Calu3 (cell line): Measurements from ENCODE around the gene HSP90AB1. TPM values are rescaled to one million over a fixed set of nuclear protein-coding genes. Genes with fewer than 3 reads are reported as not detected.

Source experiments
- BruUV-seq: library from RNA; stranded (reverse); fragments of 400-500 nt; replicated peaks from 2 replicates; lab custom pipeline; 2021; lab: Mats Ljungman, UMichigan
- CTCF ChIA-PET: fragments of 300-600 bp; sonication (Branson Sonifier 250); formaldehyde crosslinking; loops from one replicate; lab custom pipeline; 2022; ENCODE audit warnings: antibody characterized with exemption; lab: Charles Lee
- DNase-seq: peaks from one replicate; pipeline ENCODE4 v3.0.0; 2022
- H3K27ac Mint-ChIP-seq: one replicate; pipeline ENCODE4 v1.8.0; 2022; ENCODE audit warnings: mixed read lengths; ENCODE audit not compliant: unreplicated experiment
- H3K27me3 Mint-ChIP-seq: one replicate; pipeline ENCODE4 v1.8.0; 2022; ENCODE audit warnings: mixed read lengths; ENCODE audit not compliant: unreplicated experiment
- H3K36me3 Mint-ChIP-seq: one replicate; pipeline ENCODE4 v1.8.0; 2022; ENCODE audit warnings: mild to moderate bottlenecking, moderate library complexity, mixed read lengths; ENCODE audit not compliant: insufficient read depth, unreplicated experiment
- H3K4me1 Mint-ChIP-seq: one replicate; pipeline ENCODE4 v1.8.0; 2022; ENCODE audit warnings: mild to moderate bottlenecking, low read depth, mixed read lengths; ENCODE audit not compliant: unreplicated experiment
- H3K4me3 Mint-ChIP-seq: one replicate; pipeline ENCODE4 v1.8.0; 2022; ENCODE audit warnings: mild to moderate bottlenecking, low read depth, moderate library complexity, mixed read lengths; ENCODE audit not compliant: unreplicated experiment
- H3K9me3 Mint-ChIP-seq: one replicate; pipeline ENCODE4 v1.8.0; 2022; ENCODE audit warnings: low read depth, mixed read lengths; ENCODE audit not compliant: unreplicated experiment
- intact Hi-C: fragments of 100-400 bp; cut with micrococcal nuclease; formaldehyde crosslinking; loops from one replicate; pipeline ENCODE4 v1.10.0; 2022; ENCODE audit not compliant: unreplicated experiment
- total RNA-seq: library from RNA; stranded (reverse); gene quantifications from 2 replicates; pipeline ENCODE4 v1.2.3, GENCODE V29; 2022
- TF ChIP-seq, protein P1 (sequence below): fragments of 200-600 bp; IDR thresholded peaks from one replicate; pipeline ENCODE4 v1.8.0; 2022; ENCODE audit warnings: antibody characterized with exemption; ENCODE audit not compliant: unreplicated experiment

HSP90AB1 gene
- total RNA-seq, 1 experiment from 2014 or later: 2,073 TPM

GRCh38 chr6:44285552-44286284 lies 38.8 kb downstream of the HSP90AB1 start:
- no peak for DNase-seq
- Mint-ChIP-seq H3K27ac (no peak overlapping the region), H3K9me3 (no peaks in the 10 kb centered on the region), H3K27me3 (peaks cover 94% of the 10 kb centered on the region), H3K4me3 (no peak overlapping the region), H3K4me1 (no peaks in the 10 kb centered on the region), H3K36me3 (no peaks in the 10 kb centered on the region)
- no TSS peak for BruUV-seq
- intact Hi-C loops: no loop called here
- TF ChIP-seq, protein P1, sequence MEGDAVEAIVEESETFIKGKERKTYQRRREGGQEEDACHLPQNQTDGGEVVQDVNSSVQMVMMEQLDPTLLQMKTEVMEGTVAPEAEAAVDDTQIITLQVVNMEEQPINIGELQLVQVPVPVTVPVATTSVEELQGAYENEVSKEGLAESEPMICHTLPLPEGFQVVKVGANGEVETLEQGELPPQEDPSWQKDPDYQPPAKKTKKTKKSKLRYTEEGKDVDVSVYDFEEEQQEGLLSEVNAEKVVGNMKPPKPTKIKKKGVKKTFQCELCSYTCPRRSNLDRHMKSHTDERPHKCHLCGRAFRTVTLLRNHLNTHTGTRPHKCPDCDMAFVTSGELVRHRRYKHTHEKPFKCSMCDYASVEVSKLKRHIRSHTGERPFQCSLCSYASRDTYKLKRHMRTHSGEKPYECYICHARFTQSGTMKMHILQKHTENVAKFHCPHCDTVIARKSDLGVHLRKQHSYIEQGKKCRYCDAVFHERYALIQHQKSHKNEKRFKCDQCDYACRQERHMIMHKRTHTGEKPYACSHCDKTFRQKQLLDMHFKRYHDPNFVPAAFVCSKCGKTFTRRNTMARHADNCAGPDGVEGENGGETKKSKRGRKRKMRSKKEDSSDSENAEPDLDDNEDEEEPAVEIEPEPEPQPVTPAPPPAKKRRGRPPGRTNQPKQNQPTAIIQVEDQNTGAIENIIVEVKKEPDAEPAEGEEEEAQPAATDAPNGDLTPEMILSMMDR: no peak
- CTCF ChIA-PET: interaction anchor here (2.2 kb wide), 1 partner anchor 18 kb away, joined by 8 read pairs; no protein-coding TSS in a partner anchor

DNA sequence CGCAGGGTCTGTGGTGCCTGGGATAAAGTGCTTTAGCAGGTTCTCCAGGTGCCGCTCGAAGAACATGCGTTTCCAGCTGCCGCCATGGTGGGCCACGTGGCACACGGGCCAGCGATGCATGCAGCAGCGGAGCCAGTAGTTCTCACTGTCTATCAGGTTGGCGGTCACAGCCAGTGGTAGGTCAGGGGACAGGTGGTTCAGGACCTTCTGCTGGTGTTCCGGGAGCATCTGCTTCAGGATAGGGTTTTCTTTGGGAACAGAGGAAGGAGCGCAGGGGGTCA lies 39.3 kb downstream of the HSP90AB1 start:
- no peak for DNase-seq
- Mint-ChIP-seq H3K4me3 (no peak overlapping the region), H3K27ac (no peak overlapping the region), H3K4me1 (no peaks in the 10 kb centered on the region), H3K27me3 (peaks cover 94% of the 10 kb centered on the region), H3K36me3 (no peaks in the 10 kb centered on the region), H3K9me3 (no peaks in the 10 kb centered on the region)
- BruUV-seq: no TSS peak
- CTCF ChIA-PET: no interaction called here
- TF ChIP-seq, protein P1: no peak
- intact Hi-C loops: no loop called here

- TF ChIP-seq, protein P1: no peak
- Mint-ChIP-seq H3K27ac (no peak overlapping the region), H3K27me3 (peaks cover 96% of the 10 kb centered on the region), H3K9me3 (no peaks in the 10 kb centered on the region), H3K4me3 (no peak overlapping the region), H3K36me3 (no peaks in the 10 kb centered on the region), H3K4me1 (no peaks in the 10 kb centered on the region)
- CTCF ChIA-PET: no interaction called here
- intact Hi-C loops: no loop called here
- BruUV-seq: no TSS peak
- no peak for DNase-seq
Observed at GRCh38 chr6:44286747-44287146, 39.8 kb downstream of the HSP90AB1 start.

GRCh38 chr6:44289726-44290260 lies 42.9 kb downstream of the HSP90AB1 start:
- intact Hi-C loops: no loop called here
- TF ChIP-seq, protein P1: no peak
- CTCF ChIA-PET: interaction anchor here (0.7 to 1.1 kb wide), 2 partner anchors 11 to 65 kb away, joined by 3 read pairs; no protein-coding TSS in a partner anchor
- BruUV-seq: no TSS peak
- no peak overlapping the region for H3K4me3 Mint-ChIP-seq
- H3K36me3 Mint-ChIP-seq: no peaks in the 10 kb centered on the region
- H3K9me3 Mint-ChIP-seq: no peaks in the 10 kb centered on the region
- H3K27ac Mint-ChIP-seq: no peak overlapping the region
- no peaks in the 10 kb centered on the region for H3K4me1 Mint-ChIP-seq
- peaks cover 96% of the 10 kb centered on the region for H3K27me3 Mint-ChIP-seq
- no peak for DNase-seq
